GM23248 (cell line): ENCODE measurements around the gene LTF. TPM values are rescaled to one million over a fixed set of nuclear protein-coding genes. Genes with fewer than 3 reads are reported as not detected.

Experiments
- DNase-seq: peaks from one replicate; pipeline ENCODE4 v3.0.0-alpha.2; 2015
- H2AFZ ChIP-seq: fragments of 200-600 bp; sonication (generic); 2 replicates; pipeline ENCODE4 v1.6.1; 2016; ENCODE audit warnings: antibody characterized with exemption
- H3F3A ChIP-seq: fragments of 200-600 bp; sonication (generic); 2 replicates; pipeline ENCODE4 v1.6.1; 2016; ENCODE audit warnings: mild to moderate bottlenecking, antibody characterized with exemption, mixed run types; ENCODE audit not compliant: insufficient read depth
- H3K27ac ChIP-seq: fragments of 200-600 bp; sonication (generic); 2 replicates; pipeline ENCODE4 v1.5.1; 2016; ENCODE audit warnings: mild to moderate bottlenecking
- H3K27me3 ChIP-seq: fragments of 200-600 bp; sonication (generic); replicated peaks from 2 replicates; pipeline ENCODE4 v1.6.1; 2016; ENCODE audit warnings: mild to moderate bottlenecking; ENCODE audit not compliant: insufficient read depth
- H3K36me3 ChIP-seq: fragments of 200-600 bp; sonication (generic); 2 replicates; pipeline ENCODE4 v1.6.1; 2016; ENCODE audit warnings: low read depth, mild to moderate bottlenecking
- H3K4me1 ChIP-seq: fragments of 200-600 bp; sonication (generic); 2 replicates; pipeline ENCODE4 v1.6.1; 2016; ENCODE audit warnings: mild to moderate bottlenecking; ENCODE audit not compliant: insufficient read depth
- H3K4me2 ChIP-seq: fragments of 200-600 bp; sonication (generic); one replicate; pipeline ENCODE4 v1.6.1; 2016; ENCODE audit warnings: mild to moderate bottlenecking; ENCODE audit not compliant: unreplicated experiment
- H3K4me3 ChIP-seq: fragments of 200-600 bp; sonication (generic); 2 replicates; pipeline ENCODE4 v1.5.1; 2016; ENCODE audit warnings: mild to moderate bottlenecking
- H3K79me2 ChIP-seq: fragments of 200-600 bp; sonication (generic); 2 replicates; pipeline ENCODE4 v1.6.1; 2016; ENCODE audit warnings: mild to moderate bottlenecking; ENCODE audit not compliant: insufficient read depth
- H3K9ac ChIP-seq: fragments of 200-600 bp; sonication (generic); 2 replicates; pipeline ENCODE4 v1.6.1; 2016; ENCODE audit warnings: mild to moderate bottlenecking
- H3K9me2 ChIP-seq: fragments of 200-600 bp; sonication (generic); 2 replicates; pipeline ENCODE4 v1.6.1; 2016; ENCODE audit warnings: mixed run types, mild to moderate bottlenecking, moderate library complexity; ENCODE audit not compliant: insufficient read depth
- H3K9me3 ChIP-seq: fragments of 200-600 bp; sonication (generic); one replicate; pipeline ENCODE4 v1.6.1; 2017; ENCODE audit warnings: low read depth
- H4K20me1 ChIP-seq: fragments of 200-600 bp; sonication (generic); 2 replicates; pipeline ENCODE4 v1.6.0; 2016; ENCODE audit not compliant: insufficient read depth
- EZH2 ChIP-seq: fragments of 200-600 bp; sonication (generic); IDR thresholded peaks from 2 replicates; pipeline ENCODE4 v1.6.1; 2018; ENCODE audit warnings: antibody characterized with exemption, mild to moderate bottlenecking; ENCODE audit not compliant: insufficient read depth, poor library complexity, severe bottlenecking
- EZH2phosphoT487 ChIP-seq: fragments of 200-600 bp; sonication (generic); IDR thresholded peaks from 2 replicates; pipeline ENCODE4 v1.6.1; 2018; ENCODE audit warnings: antibody characterized with exemption, moderate library complexity, mild to moderate bottlenecking, low read depth; ENCODE audit not compliant: insufficient read depth
- WGBS, 2 experiments: methylation state at CpG; one replicate each; pipeline ENCODE4 v1.1.6; 2015 to 2017; ENCODE audit warnings: low lambda C conversion rate in 2 of 2, low coverage in 1 of 2; ENCODE audit errors: missing lambda C conversion rate in 2 of 2; 5-methylcytosine and 5-hydroxymethylcytosine counted together
- in situ Hi-C: fragments of 300-500 bp; cut with MboI; formaldehyde crosslinking; loops from 2 replicates; pipeline ENCODE4 v1.15.0; 2020
- polyA plus RNA-seq: library from polyadenylated mRNA; unstranded; fragments of >200 nt; fragmentation: Nextera tagmentation; extraction: Ambion mirVana; gene quantifications from 2 replicates; pipeline ENCODE4 v1.2.1, GENCODE V29; 2016
- total RNA-seq: library from RNA; depleted of rRNA; stranded (reverse); fragments of >200 nt; shearing (Covaris generic); gene quantifications from 2 replicates; pipeline ENCODE4 v1.2.3, GENCODE V29; 2014

The LTF gene
- total and polyA plus RNA-seq, 2 experiments from 2014 or later: not detected

- Histone ChIP-seq H3K27me3 (peaks cover 41% of the 10 kb centered on the region), H4K20me1 (no peaks in the 10 kb centered on the region), H3K79me2 (no peaks in the 10 kb centered on the region), H2AFZ (no peak overlapping the region), H3F3A (peaks cover 17% of the 10 kb centered on the region; the same call in 1 of the 2 replicates), H3K9ac (no peak overlapping the region), H3K4me2 (peak overlapping the region; percentile 20), H3K9me3 (no peaks in the 10 kb centered on the region), H3K9me2 (no peaks in the 10 kb centered on the region), H3K36me3 (no peaks in the 10 kb centered on the region), H3K27ac (no peak overlapping the region), H3K4me1 (peaks cover 14% of the 10 kb centered on the region), H3K4me3 (no peak overlapping the region)
- in situ Hi-C loops: no loop called here
- WGBS, 2 experiments: 46% methylated on average over 8 of the region's 8 CpGs
- TF ChIP-seq EZH2phosphoT487 (peak; percentile 94), EZH2 (no peak)
- peak; percentile 55 for DNase-seq
These were observed 64.5 kb downstream of the LTF start for GRCh38 chr3:46400000-46400734.

DNA sequence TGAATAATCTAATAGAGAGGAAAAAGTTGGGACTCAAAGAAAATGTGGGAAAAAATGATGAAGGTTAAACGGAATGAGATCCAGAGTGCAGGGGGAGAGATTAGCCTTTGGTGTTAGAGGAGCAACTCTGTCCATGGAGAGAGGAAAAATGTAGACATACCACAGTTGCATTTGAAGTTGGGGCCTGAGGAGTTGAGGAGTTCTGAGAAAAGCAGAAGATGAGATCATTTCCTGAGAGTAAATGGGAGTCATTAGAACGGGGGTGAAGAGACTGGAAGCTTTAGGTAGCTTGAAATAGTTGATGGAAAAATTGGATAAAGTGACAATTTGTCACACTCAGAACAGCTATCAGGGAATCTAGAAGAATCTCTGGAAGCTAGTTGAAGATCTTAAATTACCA, 65.1 kb downstream of the LTF start:
- Histone ChIP-seq H3K27ac (no peak overlapping the region), H2AFZ (no peak overlapping the region), H4K20me1 (no peaks in the 10 kb centered on the region), H3K4me3 (no peak overlapping the region), H3K9me3 (no peaks in the 10 kb centered on the region), H3K4me1 (peaks cover 14% of the 10 kb centered on the region), H3K27me3 (peaks cover 38% of the 10 kb centered on the region), H3K4me2 (peak overlapping the region; percentile 20), H3K79me2 (no peaks in the 10 kb centered on the region), H3F3A (peaks cover 17% of the 10 kb centered on the region; the same call in 1 of the 2 replicates), H3K9ac (no peak overlapping the region), H3K9me2 (no peaks in the 10 kb centered on the region), H3K36me3 (no peaks in the 10 kb centered on the region)
- DNase-seq: peak; percentile 49
- 43 to 44% methylated on average over 2 of the region's 2 CpGs for WGBS, 2 experiments
- in situ Hi-C loops: no loop called here
- TF ChIP-seq EZH2phosphoT487: no peak

DNA sequence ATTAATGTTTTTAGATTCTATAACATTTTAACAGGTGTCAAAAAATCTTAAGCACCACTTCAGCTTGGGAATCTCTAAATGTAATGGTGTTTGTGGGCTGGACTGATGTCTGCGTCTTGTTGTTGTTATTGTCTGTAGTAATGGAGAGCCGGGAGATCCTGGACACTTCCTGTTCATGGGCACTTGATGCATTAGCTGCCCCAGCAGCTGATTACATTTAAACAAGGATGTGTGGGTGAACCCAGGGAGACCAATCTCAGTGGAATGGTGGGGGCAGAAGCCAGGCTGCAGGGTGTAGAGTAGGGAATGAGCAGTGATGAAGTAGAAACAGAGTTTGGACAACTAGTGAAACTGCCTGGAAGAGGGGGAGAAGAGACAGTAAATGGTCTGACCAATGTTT, 65.6 kb downstream of the LTF start:
- WGBS, 2 experiments: 53 to 58% methylated on average over 2 of the region's 2 CpGs
- in situ Hi-C loops: no loop called here

DNA sequence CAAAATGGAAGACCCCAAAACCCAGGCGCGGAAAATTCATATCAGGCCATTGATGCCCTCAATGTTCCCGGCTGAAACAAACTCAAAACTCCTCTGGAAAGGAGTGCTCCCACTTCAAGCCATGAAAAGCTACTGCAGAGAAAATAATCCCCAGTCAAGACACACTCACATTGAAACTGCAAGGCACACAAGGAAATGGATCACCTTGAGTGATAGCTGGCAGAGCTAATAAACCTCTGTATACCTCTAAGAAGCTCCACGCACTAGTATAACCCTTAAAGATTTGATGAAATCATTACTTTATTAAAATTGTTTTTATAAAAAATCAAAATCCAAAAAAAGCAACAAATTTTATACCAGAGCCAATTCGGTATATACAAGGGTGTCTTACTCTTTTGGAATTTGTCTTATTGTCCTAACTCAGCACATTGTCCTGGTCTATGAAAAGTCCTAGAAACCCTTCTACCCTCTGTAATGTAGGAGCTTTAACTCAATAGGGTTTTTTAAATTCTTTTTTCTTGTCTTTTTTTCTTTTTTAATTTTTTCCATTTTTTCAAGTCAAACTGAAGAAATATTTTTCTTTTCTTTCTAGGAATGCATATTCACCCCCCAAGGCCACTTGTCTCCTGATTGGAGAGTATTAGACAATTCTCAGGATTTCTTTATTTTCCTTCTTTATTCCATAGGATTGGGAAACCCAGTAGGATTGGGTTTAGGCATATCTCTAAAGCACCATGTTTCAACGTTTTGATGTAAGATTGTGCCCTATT, 66.3 kb downstream of the LTF start:
- Histone ChIP-seq H3K27ac (no peak overlapping the region), H3F3A (peaks cover 17% of the 10 kb centered on the region; the same call in 1 of the 2 replicates), H3K9me2 (no peaks in the 10 kb centered on the region), H3K9me3 (no peaks in the 10 kb centered on the region), H2AFZ (no peak overlapping the region), H3K79me2 (no peaks in the 10 kb centered on the region), H3K36me3 (no peaks in the 10 kb centered on the region), H4K20me1 (no peaks in the 10 kb centered on the region), H3K4me3 (no peak overlapping the region), H3K4me2 (no peak overlapping the region), H3K9ac (no peak overlapping the region), H3K4me1 (peaks cover 14% of the 10 kb centered on the region), H3K27me3 (peaks cover 36% of the 10 kb centered on the region)
- DNase-seq: no peak
- whole genome bisulfite sequencing, 2 experiments: 85% methylated on average over 6 of the region's 6 CpGs
- in situ Hi-C loops: no loop called here
- TF ChIP-seq EZH2phosphoT487 (no peak), EZH2 (no peak)

More for the DNA sequence above, 65.6 kb downstream of the LTF start:
- no peaks in the 10 kb centered on the region for H3K36me3 ChIP-seq
- DNase-seq: no peak
- H3F3A ChIP-seq: peaks cover 17% of the 10 kb centered on the region; the same call in 1 of the 2 replicates
- no peaks in the 10 kb centered on the region for H3K9me2 ChIP-seq
- H3K9me3 ChIP-seq: no peaks in the 10 kb centered on the region
- peaks cover 14% of the 10 kb centered on the region for H3K4me1 ChIP-seq
- TF ChIP-seq EZH2 (no peak), EZH2phosphoT487 (no peak)
- H3K4me2 ChIP-seq: no peak overlapping the region
- H3K27me3 ChIP-seq: peaks cover 34% of the 10 kb centered on the region
- no peak overlapping the region for H2AFZ ChIP-seq
- H3K79me2 ChIP-seq: no peaks in the 10 kb centered on the region
- no peaks in the 10 kb centered on the region for H4K20me1 ChIP-seq
- no peak overlapping the region for H3K27ac ChIP-seq
- H3K9ac ChIP-seq: no peak overlapping the region
- H3K4me3 ChIP-seq: no peak overlapping the region
